GM08714 (cell line): ENCODE measurements around the gene METTL6.
"Not testable (repeated sequence)": the region's sequence is repeated elsewhere in the genome, so short reads cannot be mapped to it uniquely, and the experiment has no call there.

Experiments used
- H3K4me3 ChIP-seq: fragments of 200-500 bp; sonication (Bioruptor generic); 2 replicates; pipeline ENCODE4 v1.5.1; 2014; ENCODE audit warnings: mild to moderate bottlenecking, low read length, inconsistent platforms
- ZNF274 ChIP-seq: IDR thresholded peaks from 2 replicates; pipeline ENCODE4 v1.6.1; 2012; ENCODE audit warnings: mild to moderate bottlenecking, low read depth, low read length

The METTL6 gene, protein sequence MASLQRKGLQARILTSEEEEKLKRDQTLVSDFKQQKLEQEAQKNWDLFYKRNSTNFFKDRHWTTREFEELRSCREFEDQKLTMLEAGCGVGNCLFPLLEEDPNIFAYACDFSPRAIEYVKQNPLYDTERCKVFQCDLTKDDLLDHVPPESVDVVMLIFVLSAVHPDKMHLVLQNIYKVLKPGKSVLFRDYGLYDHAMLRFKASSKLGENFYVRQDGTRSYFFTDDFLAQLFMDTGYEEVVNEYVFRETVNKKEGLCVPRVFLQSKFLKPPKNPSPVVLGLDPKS

DNA sequence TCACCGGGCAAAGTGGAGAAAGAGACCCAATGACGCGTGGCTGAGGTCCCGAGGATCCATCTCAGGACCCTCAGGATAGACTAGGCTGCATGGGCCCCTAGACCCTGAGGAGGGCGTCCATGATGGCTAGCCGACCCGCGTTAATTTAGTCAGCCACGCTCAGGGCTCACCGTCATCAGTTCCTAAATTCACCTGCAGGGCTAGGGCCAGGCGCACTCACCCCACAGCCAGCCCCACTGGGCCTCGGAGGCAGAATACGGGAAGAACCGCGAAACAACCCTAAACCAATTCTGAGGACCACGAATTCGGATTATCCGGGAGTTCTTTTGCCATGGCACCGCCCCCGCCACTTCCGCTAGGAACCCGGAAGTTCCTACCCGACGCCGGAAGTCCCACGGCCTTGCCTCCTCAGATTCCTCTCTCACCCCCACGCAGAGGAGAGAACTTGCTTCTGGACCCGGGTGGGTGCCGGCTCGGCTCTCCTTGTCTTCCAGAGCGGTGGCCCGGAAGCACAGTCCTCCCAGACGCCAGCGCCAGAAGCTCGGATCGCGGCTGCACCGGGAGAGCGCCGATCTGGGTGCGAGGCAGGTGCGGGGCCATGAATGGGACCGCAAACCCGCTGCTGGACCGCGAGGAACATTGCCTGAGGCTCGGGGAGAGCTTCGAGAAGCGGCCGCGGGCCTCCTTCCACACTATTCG is at the start of gene METTL6, which contains the start of gene EAF1:
Gene METTL6, minus strand, starts transcription at position 363 of the 699 bp plus-strand sequence. CDS start 1,033 bp downstream, outside the sequence.
Gene EAF1, plus strand, starts transcription at position 417 of the 699 bp plus-strand sequence. Its CDS starts 182 bp downstream, at position 599.
- no peak for TF ChIP-seq ZNF274
- peak within 1 kb of the TSS; percentile 96 for H3K4me3 ChIP-seq

- TF ChIP-seq ZNF274: no peak
- no peak overlapping the region for H3K4me3 ChIP-seq
These were observed 49.0 kb upstream of the METTL6 start for GRCh38 chr3:15476378-15476777.

DNA sequence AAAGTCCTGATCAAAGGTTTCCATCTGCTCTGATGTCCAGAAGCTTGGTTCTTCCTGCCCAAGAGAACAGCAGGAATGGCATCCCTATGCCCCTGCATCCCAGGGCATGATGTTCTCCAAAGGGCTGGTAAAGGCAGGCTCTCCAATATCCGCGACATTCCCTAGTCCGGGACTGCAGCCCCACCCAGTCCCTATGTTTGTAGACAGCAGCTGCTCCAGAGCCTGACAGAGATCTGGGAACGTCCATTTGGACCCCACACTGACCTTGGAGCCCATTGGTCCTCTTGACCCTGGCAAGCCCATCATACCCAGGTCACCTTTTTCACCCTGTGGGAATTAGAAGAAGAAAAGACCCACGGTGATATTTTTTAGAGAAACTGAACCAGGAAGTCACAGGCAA is 47.8 kb upstream of the METTL6 start:
- TF ChIP-seq ZNF274: no peak
- H3K4me3 ChIP-seq: no peak overlapping the region

- no peak overlapping the region for H3K4me3 ChIP-seq
- no peak for TF ChIP-seq ZNF274
These were observed 44.5 kb upstream of the METTL6 start for GRCh38 chr3:15471861-15472260.

DNA sequence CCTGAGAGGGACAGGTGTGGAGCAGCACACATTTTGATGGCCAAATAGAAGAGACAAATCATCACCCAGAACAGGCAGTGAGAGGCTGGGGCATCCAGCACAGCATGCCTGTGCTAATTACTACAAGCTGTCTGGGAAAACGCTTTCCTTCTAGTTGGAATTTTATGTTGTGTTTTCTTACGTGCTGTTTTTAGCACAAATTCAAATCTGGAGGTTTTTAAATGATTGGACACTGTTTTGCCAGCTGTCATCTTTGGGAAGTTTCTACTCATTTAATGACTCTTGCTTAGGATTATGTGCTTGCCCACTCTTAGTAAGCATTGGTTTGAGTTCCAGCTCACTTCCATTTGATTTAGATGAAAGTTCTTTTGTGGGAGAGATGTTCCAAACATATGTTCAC is 43.5 kb upstream of the METTL6 start:
- TF ChIP-seq ZNF274: no peak
- H3K4me3 ChIP-seq: no peak overlapping the region

DNA sequence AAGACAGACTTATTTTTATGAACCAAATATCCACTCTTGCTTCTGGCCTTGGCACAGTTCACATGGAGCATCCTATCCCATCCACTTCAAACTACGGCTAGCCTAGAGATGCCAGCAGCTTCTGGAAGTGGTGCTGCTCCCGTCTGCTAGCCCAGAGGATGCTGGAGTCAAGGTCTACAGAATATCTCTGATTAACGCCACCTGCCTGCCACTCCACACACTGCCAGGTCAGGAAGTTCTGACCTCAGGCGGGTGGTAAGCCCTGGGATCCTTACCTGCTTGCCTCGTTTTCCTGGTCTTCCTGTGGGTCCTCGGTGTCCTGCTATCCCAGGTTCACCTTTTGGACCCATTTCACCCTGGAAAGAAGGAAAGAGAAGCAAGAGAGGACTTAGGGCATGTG is 42.9 kb upstream of the METTL6 start:
- H3K4me3 ChIP-seq: no peak overlapping the region
- no peak for TF ChIP-seq ZNF274

DNA sequence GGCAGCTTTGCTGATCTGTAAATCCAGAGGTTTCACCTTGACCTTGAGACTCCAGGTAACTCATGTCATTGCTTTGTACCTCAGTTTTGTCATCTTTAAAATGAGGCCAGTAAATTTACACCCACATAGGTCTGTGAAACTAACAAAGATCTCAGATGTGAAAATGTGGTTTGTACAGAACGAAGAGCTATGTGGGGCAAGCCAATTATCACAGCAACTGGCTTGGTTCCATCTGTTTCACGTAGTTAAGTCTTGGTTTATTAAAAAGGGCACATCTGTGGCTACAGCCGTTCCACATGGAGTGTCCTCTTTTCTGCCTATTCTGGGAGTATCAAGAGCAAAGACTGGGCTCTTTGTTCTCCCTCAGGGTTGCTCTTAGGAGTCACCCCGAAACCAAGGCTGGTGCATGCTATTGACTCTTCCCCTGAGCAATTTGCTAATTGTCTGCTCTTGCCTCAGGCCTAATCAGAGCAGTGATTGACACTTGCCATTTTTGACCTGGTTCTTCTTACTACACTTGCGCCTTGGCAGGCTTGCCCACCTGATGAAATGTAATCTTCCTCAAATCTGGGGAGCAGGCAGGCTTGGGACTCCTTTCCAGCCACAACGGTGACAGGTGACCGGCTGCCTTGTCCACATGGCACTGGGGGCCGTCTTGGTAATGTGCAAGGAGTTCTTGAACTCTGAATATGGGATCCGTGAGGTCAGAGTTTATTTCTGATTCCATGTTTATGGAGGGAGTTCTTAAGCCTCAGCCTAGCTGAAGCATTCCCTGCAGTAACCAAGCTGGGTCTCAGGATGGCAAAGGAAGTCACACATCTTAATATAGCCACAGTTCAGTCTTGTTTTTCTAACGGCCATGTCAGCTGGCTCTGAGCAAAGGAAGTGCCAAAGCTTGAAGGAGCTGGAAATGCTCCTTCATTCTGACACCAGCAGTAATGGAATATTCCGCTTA is 40.2 kb upstream of the METTL6 start:
- no peak overlapping the region for H3K4me3 ChIP-seq
- TF ChIP-seq ZNF274: no peak

- no peak overlapping the region for H3K4me3 ChIP-seq
- TF ChIP-seq ZNF274: no peak
These were observed 38.7 kb upstream of the METTL6 start for GRCh38 chr3:15465876-15466585.

DNA sequence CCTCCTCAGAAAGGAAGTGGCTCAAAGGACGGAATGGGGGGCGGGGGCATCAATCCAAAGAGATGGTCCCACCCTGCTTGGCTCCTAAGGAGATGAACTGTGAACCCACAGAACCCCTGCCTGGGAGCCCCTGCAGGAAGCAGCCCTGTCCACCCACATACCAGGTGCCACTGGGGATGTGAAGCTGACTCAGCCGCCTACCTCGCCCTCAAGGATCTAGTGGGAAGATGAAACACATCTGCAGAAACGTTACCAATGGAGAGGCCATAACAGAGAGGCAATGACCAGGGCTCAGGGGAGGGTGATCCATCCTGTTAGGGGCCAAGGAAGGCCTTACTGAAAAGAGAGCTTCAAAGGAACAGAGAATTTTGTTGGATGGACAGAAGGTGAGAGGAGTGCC is 35.1 kb upstream of the METTL6 start:
- TF ChIP-seq ZNF274: no peak
- no peak overlapping the region for H3K4me3 ChIP-seq

- no peak for TF ChIP-seq ZNF274
- H3K4me3 ChIP-seq: no peak overlapping the region
These were observed 33.7 kb upstream of the METTL6 start for GRCh38 chr3:15460891-15461531.

- H3K4me3 ChIP-seq: no peak overlapping the region
- TF ChIP-seq ZNF274: no peak
These were observed 31.0 kb upstream of the METTL6 start for GRCh38 chr3:15458212-15458780.

- H3K4me3 ChIP-seq: not testable (repeated sequence)
These were observed 29.6 kb upstream of the METTL6 start for GRCh38 chr3:15456915-15457314.

- no peak for TF ChIP-seq ZNF274
These were observed 29.0 kb upstream of the METTL6 start for GRCh38 chr3:15456321-15456720.

DNA sequence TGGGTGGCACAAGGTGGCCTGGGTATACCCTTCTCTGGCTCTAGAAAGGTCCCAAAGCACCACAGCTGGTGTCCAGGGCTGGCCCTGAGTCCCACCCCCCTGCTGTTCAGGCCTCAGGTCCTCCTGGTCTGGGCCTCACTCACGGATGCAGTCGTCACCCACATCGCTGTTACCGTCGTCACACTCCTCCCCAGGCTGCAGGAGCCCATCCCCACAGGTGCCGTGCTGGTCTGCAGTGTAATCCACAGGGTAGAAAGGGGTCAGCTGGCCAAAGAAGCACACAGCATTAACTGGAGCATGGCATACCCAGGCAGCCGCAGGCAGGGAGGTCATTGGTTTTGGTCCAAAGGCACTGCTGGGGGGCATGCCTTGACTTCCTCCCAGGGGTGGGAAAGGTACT is 28.4 kb upstream of the METTL6 start:
- no peak overlapping the region for H3K4me3 ChIP-seq
- no peak for TF ChIP-seq ZNF274

More at GRCh38 chr3:15456321-15456720, 29.0 kb upstream of the METTL6 start:
- H3K4me3 ChIP-seq: no peak overlapping the region
